Adrenal gland (tissue), 12 donors: ENCODE measurements around the gene MARS2. TPM values are rescaled to one million over a fixed set of nuclear protein-coding genes. Genes with fewer than 3 reads are reported as not detected.
"Not testable (repeated sequence)": the region's sequence is repeated elsewhere in the genome, so short reads cannot be mapped to it uniquely, and the experiment has no call there.

Experiments
- DNase-seq, 7 donors: peaks; one replicate each; pipeline ENCODE4 v3.0.0-alpha.2; 2019 to 2020
- H3K27ac ChIP-seq, 5 donors: fragments of 200-600 bp; sonication (generic) in 4 of 5; 1 replicate in 3 of 5; 2 replicates in 2 of 5; pipeline versions ENCODE4 v1.5.1 to v1.8.0; 2016 to 2020; ENCODE audit warnings: mild to moderate bottlenecking in 1 of 5
- H3K27me3 ChIP-seq: fragments of 200-600 bp; 2 replicates; pipeline ENCODE4 v1.8.0; 2021
- H3K36me3 ChIP-seq, 2 donors: fragments of 200-600 bp; replicated peaks in 1 of 2; 1 replicate in 1 of 2; 2 replicates in 1 of 2; pipeline versions ENCODE4 v1.5.1 to v1.8.0; 2018 to 2022
- H3K4me1 ChIP-seq, 2 donors: fragments of 200-600 bp; replicated peaks in 1 of 2; 1 replicate in 1 of 2; 2 replicates in 1 of 2; pipeline versions ENCODE4 v1.5.1 to v1.8.0; 2018 to 2021
- H3K4me3 ChIP-seq, 4 donors: fragments of 200-600 bp; sonication (generic) in 3 of 4; one replicate each; pipeline ENCODE4 v1.5.1; 2016 to 2018
- H3K9me3 ChIP-seq, 3 donors: fragments of 200-600 bp; sonication (generic) in 1 of 3; replicated peaks in 1 of 3; 1 replicate in 2 of 3; 2 replicates in 1 of 3; pipeline versions ENCODE4 v1.5.1 to v1.8.0; 2016 to 2021
- CTCF ChIP-seq, 6 experiments: fragments of 450-650 bp in 4 of 6; fragments of 200-600 bp in 2 of 6; sonication (generic) in 1 of 6; IDR thresholded peaks; 1 replicate in 5 of 6; 2 replicates in 1 of 6; pipeline versions ENCODE4 v1.5.1 to v1.8.0; 2016 to 2021; ENCODE audit warnings: antibody characterized with exemption in 6 of 6, mild to moderate bottlenecking in 2 of 6, moderate library complexity in 1 of 6
- POLR2A ChIP-seq, 2 donors: fragments of 450-650 bp; IDR thresholded peaks; one replicate each; pipeline ENCODE4 v1.6.1; 2017; ENCODE audit warnings: antibody characterized with exemption in 2 of 2, mild to moderate bottlenecking in 2 of 2, moderate library complexity in 1 of 2
- WGBS, 4 donors: extraction: QIAGEN DNeasy Blood & Tissue Kit in 2 of 4; methylation state at CpG; one replicate each; pipeline versions ENCODE4 v1.1.5 to v1.1.7; 2013 to 2017; 5-methylcytosine and 5-hydroxymethylcytosine counted together
- intact Hi-C, 2 donors: fragments of 100-400 bp; cut with DNase I; formaldehyde crosslinking; loops; one replicate each; pipeline versions ENCODE4 v1.14.1 to v1.15.0; 2022 to 2023
- polyA plus RNA-seq, 3 donors: library from polyadenylated mRNA; stranded (reverse); fragments of 200-250 nt in 2 of 3; fragments of 350-450 nt in 1 of 3; fragmentation: Illumina TruSeq in 1 of 3; extraction: RNeasy Lipid Tissue Mini Kit (QIAGEN cat#74804) in 1 of 3; gene quantifications; one replicate each; pipeline ENCODE4 v1.2.3, GENCODE V29; 2013 to 2014
- total RNA-seq, 9 donors: library from RNA; depleted of rRNA in 4 of 9; stranded (reverse); fragments of >200 nt in 4 of 9; fragments of 120-200 nt in 1 of 9; fragmentation: NEBNext Ultra II Directional in 1 of 9; extraction: Animal tissue kit (Norgen Biotek cat#: 25700) in 1 of 9; gene quantifications; one replicate each; pipeline versions ENCODE4 v1.1.0 to v1.2.4, GENCODE V29; 2013 to 2023
- donor health status: healthy with polysubstance abuse.
- donor health status: Bipolar disorder and iron deficiency.
- donor health status: DM: yes; HTN: yes; CAD: no.
- donor health status: DM: no; HTN: no; CAD: no.
- donor health status: DM: no; HTN: no; CAD: no.
- donor health status: DM: yes; HTN: yes; CAD: no.

MARS2 gene
- total and polyA plus RNA-seq, 12 donors = 1.1 to 24.9 (median 10.3) TPM

DNA sequence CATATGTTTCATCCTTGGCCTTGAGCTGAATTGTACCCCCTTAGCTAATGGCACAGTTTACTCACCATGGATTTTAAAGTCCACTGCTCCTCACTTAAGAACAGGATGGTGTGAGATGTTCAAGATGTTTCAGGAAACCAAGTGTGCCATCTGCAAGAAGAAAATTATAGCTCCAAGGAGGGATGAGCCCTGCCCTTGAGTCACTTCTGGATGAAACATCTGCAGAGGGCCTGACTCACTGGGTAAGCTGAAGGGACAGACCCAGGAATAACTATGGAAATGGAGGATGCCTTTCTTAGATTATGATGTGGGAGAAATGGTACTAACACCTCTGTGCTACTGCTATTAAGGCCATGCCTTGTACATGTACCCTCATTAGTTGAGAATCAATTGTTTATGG is 6.4 kb downstream of the MARS2 start:
- H3K27ac ChIP-seq = no peak overlapping the region
- TF ChIP-seq POLR2A (IDR thresholded peaks at IDR 0.05) (no peak), CTCF (IDR thresholded peaks at IDR 0.05) (no peak)
- H3K9me3 ChIP-seq = no peaks in the 10 kb centered on the region
- no peak for DNase-seq
- peaks cover 8 to 30% of the 10 kb centered on the region in 2 donors for H3K4me1 ChIP-seq
- intact Hi-C loops = no loop called here
- no peaks in the 10 kb centered on the region for H3K27me3 ChIP-seq
- no peaks in the 10 kb centered on the region for H3K36me3 ChIP-seq
- no peak overlapping the region for H3K4me3 ChIP-seq

- H3K36me3 ChIP-seq = no peaks in the 10 kb centered on the region
- no peaks in the 10 kb centered on the region for H3K27me3 ChIP-seq
- 72 to 89% (median 83%) methylated on average over 3 of the region's 3 CpGs for WGBS, 4 donors
- no peak for TF ChIP-seq POLR2A (IDR thresholded peaks at IDR 0.05)
- no peak for TF ChIP-seq CTCF (IDR thresholded peaks at IDR 0.05)
- H3K27ac ChIP-seq = no peak overlapping the region
- H3K4me3 ChIP-seq = no peak overlapping the region
- peaks cover 0 to 13% of the 10 kb centered on the region in 2 donors for H3K4me1 ChIP-seq
- no peak for DNase-seq
- H3K9me3 ChIP-seq = no peaks in the 10 kb centered on the region
- intact Hi-C loops = no loop called here
Measured at GRCh38 chr2:197713271-197713670, 8.1 kb downstream of the MARS2 start.

- no peak overlapping the region for H3K4me3 ChIP-seq
- no peak for DNase-seq
- WGBS, 4 donors = 94 to 96% (median 95%) methylated on average over 2 of the region's 2 CpGs
- intact Hi-C loops = no loop called here
- no peaks in the 10 kb centered on the region for H3K9me3 ChIP-seq
- TF ChIP-seq POLR2A (IDR thresholded peaks at IDR 0.05) (no peak), CTCF (IDR thresholded peaks at IDR 0.05) (no peak)
- no peaks in the 10 kb centered on the region for H3K4me1 ChIP-seq
- no peaks in the 10 kb centered on the region for H3K36me3 ChIP-seq
- H3K27ac ChIP-seq = no peak overlapping the region
- H3K27me3 ChIP-seq = no peaks in the 10 kb centered on the region
Measured at GRCh38 chr2:197717863-197718262, 12.7 kb downstream of the MARS2 start.

GRCh38 chr2:197727011-197727410 is 21.8 kb downstream of the MARS2 start:
- TF ChIP-seq POLR2A (IDR thresholded peaks at IDR 0.05) (no peak), CTCF (IDR thresholded peaks at IDR 0.05) (no peak)
- intact Hi-C loops = no loop called here
- Histone ChIP-seq H3K27me3 (no peaks in the 10 kb centered on the region), H3K9me3 (no peaks in the 10 kb centered on the region), H3K4me1 (no peaks in the 10 kb centered on the region), H3K36me3 (no peaks in the 10 kb centered on the region), H3K27ac (no peak overlapping the region), H3K4me3 (no peak overlapping the region)
- DNase-seq = no peak

GRCh38 chr2:197728555-197729544 is 23.7 kb downstream of the MARS2 start:
- intact Hi-C loops, H3K4me3 ChIP-seq: not testable (repeated sequence)
- WGBS, 4 donors = 86 to 94% (median 91%) methylated on average over 21 to 31 of the region's 32 CpGs

More at GRCh38 chr2:197728555-197729544, 23.7 kb downstream of the MARS2 start:
- not testable (repeated sequence) for H3K27me3 ChIP-seq, H3K27ac ChIP-seq, H3K36me3 ChIP-seq, H3K4me1 ChIP-seq, H3K9me3 ChIP-seq, DNase-seq
